ENCODE data around the gene C14orf93.
"Not testable (repeated sequence)": the region's sequence is repeated elsewhere in the genome, so short reads cannot be mapped to it uniquely, and the experiment has no call there.

C14orf93 gene

DNA sequence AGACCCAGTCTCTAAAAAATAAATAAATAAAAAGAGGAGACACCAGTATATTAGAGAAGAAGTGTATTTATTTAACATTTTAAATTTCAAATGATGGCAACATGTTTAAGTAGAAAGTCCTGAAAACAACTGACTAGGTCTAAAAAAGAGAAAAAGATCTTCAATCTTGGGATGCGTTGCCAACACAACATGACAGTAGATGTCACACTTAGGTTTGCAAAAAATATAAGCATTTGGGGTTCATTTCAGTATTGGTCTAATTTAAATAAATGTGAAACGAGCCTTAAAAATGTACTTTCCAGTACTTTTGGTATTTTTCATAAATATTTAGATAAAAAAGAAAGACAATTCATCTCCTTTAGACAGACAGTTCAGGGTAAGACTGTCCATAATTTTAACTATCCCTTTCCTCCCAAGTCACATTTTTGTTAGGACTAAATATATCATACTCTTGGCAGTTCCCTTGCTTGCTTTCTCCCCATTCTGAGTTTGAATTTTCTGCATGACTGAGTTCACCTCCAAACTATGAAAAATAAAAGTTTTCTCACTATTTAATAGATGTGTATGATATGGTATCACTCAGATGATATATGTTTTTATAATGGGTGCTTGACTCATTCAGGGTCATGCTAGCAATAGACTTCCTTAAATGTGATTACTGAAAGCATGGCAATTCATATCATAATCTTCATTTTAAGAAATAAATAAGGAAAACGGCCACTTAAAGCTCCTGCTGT lies 4.3 kb downstream of the C14orf93 start:
- H3K79me2 ChIP-seq (ENCODE audit: insufficient read depth, low read length), result no peaks in the 10 kb centered on the region
- H4K20me1 ChIP-seq (ENCODE audit: insufficient read depth, low read length), result no peaks in the 10 kb centered on the region
- H3K4me3 ChIP-seq (ENCODE audit: low read depth, low read length, poor library complexity, severe bottlenecking), result peak overlapping the region; percentile 74
- H3K9me3 ChIP-seq (ENCODE audit: low read length), result no peaks in the 10 kb centered on the region
- H3K9ac ChIP-seq (ENCODE audit: low read length), result peak overlapping the region; percentile 88
- no peaks in the 10 kb centered on the region for H3K36me3 ChIP-seq (ENCODE audit: insufficient read depth, low read length)
- H3K4me2 ChIP-seq (ENCODE audit: low read length), result peak overlapping the region; percentile 70
- TF ChIP-seq, protein P1, sequence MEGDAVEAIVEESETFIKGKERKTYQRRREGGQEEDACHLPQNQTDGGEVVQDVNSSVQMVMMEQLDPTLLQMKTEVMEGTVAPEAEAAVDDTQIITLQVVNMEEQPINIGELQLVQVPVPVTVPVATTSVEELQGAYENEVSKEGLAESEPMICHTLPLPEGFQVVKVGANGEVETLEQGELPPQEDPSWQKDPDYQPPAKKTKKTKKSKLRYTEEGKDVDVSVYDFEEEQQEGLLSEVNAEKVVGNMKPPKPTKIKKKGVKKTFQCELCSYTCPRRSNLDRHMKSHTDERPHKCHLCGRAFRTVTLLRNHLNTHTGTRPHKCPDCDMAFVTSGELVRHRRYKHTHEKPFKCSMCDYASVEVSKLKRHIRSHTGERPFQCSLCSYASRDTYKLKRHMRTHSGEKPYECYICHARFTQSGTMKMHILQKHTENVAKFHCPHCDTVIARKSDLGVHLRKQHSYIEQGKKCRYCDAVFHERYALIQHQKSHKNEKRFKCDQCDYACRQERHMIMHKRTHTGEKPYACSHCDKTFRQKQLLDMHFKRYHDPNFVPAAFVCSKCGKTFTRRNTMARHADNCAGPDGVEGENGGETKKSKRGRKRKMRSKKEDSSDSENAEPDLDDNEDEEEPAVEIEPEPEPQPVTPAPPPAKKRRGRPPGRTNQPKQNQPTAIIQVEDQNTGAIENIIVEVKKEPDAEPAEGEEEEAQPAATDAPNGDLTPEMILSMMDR (IDR thresholded peaks at IDR 0.05; ENCODE audit: low read length), result no peak
- TF ChIP-seq EZH2 (IDR thresholded peaks at IDR 0.05; ENCODE audit: borderline replicate concordance, low read length), result no peak
- H3K4me1 ChIP-seq (ENCODE audit: insufficient read depth, low read length, severe bottlenecking), result peaks cover 46% of the 10 kb centered on the region
- H3K9me2 ChIP-seq (ENCODE audit: low read depth, low read length), result no peaks in the 10 kb centered on the region
- peak overlapping the region; percentile 88 for H3K27ac ChIP-seq (ENCODE audit: low read depth, low read length, poor library complexity, severe bottlenecking)
- H2AFZ ChIP-seq (ENCODE audit: low read length), result no peak overlapping the region
- H3K27me3 ChIP-seq (ENCODE audit: insufficient read depth, low read length), result no peaks in the 10 kb centered on the region
- peaks cover 9% of the 10 kb centered on the region; the same call in 1 of the 2 replicates for H3F3A ChIP-seq (ENCODE audit: insufficient read depth, low read length)

DNA sequence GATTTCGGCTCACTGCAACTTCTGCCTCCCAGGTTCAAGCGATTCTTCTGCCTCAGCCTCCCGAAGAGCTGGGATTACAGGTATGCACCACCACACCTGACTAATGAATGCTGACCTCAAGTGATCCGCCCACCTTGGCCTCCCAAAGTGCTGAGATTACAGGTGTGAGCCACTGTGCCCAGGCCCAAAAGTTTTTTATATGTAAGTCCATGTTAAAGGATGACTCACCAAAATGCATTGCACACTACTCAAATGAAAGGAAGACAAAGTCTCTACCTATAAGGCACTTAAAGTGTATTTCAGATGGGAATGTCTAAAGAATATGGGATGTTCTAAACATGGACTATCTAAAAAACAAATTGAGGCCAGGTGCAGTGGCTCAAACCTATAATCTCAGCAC lies 5.7 kb downstream of the C14orf93 start:
- H3K36me3 ChIP-seq (ENCODE audit: insufficient read depth, low read length); H3F3A ChIP-seq (ENCODE audit: insufficient read depth, low read length); H4K20me1 ChIP-seq (ENCODE audit: insufficient read depth, low read length); H3K9me3 ChIP-seq (ENCODE audit: low read length); H3K79me2 ChIP-seq (ENCODE audit: insufficient read depth, low read length); H2AFZ ChIP-seq (ENCODE audit: low read length); H3K27ac ChIP-seq (ENCODE audit: low read depth, low read length, poor library complexity, severe bottlenecking); H3K27me3 ChIP-seq (ENCODE audit: insufficient read depth, low read length); H3K4me3 ChIP-seq (ENCODE audit: low read depth, low read length, poor library complexity, severe bottlenecking); H3K9me2 ChIP-seq (ENCODE audit: low read depth, low read length); H3K4me2 ChIP-seq (ENCODE audit: low read length); H3K9ac ChIP-seq (ENCODE audit: low read length): not testable (repeated sequence)
- H3K4me1 ChIP-seq (ENCODE audit: insufficient read depth, low read length, severe bottlenecking), result peaks cover 34% of the 10 kb centered on the region

DNA sequence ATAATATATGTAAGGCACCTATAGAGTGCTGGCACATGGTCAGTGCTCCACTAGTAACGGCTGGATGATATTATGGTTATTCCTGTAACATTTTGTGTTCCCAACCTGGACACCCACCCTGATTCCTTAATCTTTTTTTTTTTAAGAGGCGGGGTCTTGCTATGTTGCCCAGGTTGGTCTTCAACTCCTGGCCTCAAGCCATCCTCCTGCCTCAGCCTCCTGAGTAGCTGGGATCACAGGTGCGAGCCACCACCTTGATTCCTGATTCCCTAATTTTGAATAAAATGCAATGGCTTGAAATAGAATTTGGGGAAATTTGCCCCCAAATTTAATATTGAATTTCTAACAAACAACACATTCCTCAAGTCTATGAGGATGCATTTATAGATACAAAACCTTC lies 7.4 kb downstream of the C14orf93 start:
- H3K27ac ChIP-seq (ENCODE audit: low read depth, low read length, poor library complexity, severe bottlenecking), result no peak overlapping the region
- no peaks in the 10 kb centered on the region for H3F3A ChIP-seq (ENCODE audit: insufficient read depth, low read length)
- H3K9me2 ChIP-seq (ENCODE audit: low read depth, low read length), result no peaks in the 10 kb centered on the region
- H3K4me3 ChIP-seq (ENCODE audit: low read depth, low read length, poor library complexity, severe bottlenecking), result no peak overlapping the region
- H3K4me1 ChIP-seq (ENCODE audit: insufficient read depth, low read length, severe bottlenecking), result peaks cover 17% of the 10 kb centered on the region
- H3K9me3 ChIP-seq (ENCODE audit: low read length), result no peaks in the 10 kb centered on the region
- TF ChIP-seq EZH2 (IDR thresholded peaks at IDR 0.05; ENCODE audit: borderline replicate concordance, low read length), result no peak
- TF ChIP-seq, protein P1 (IDR thresholded peaks at IDR 0.05; ENCODE audit: low read length), result no peak
- H3K79me2 ChIP-seq (ENCODE audit: insufficient read depth, low read length), result no peaks in the 10 kb centered on the region
- no peak overlapping the region for H2AFZ ChIP-seq (ENCODE audit: low read length)
- H3K27me3 ChIP-seq (ENCODE audit: insufficient read depth, low read length), result no peaks in the 10 kb centered on the region
- no peaks in the 10 kb centered on the region for H4K20me1 ChIP-seq (ENCODE audit: insufficient read depth, low read length)
- H3K4me2 ChIP-seq (ENCODE audit: low read length), result no peak overlapping the region
- H3K36me3 ChIP-seq (ENCODE audit: insufficient read depth, low read length), result peaks cover 8% of the 10 kb centered on the region
- no peak overlapping the region for H3K9ac ChIP-seq (ENCODE audit: low read length)

DNA sequence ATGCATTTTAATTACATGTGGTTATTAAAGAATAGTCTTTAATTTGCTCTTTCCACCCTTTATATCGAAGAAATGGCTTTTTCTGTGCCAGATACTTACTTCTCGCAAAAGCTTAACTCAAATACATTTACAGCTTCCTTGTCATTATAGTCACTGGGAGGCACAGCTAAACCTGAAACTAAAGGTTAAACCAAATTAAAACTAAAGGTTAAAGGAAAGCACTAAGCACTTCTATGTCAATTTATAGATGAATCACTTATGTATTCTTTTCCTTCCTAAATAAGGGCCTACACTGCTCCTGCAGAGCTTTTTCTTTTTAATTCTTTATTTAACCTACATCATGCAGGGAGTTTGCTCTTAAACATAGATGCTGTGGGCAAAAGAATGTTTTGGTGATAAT lies 9.1 kb downstream of the C14orf93 start:
- Histone ChIP-seq H3K9ac (ENCODE audit: low read length) (no peak overlapping the region), H3K27ac (ENCODE audit: low read depth, low read length, poor library complexity, severe bottlenecking) (no peak overlapping the region), H3K9me3 (ENCODE audit: low read length) (no peaks in the 10 kb centered on the region), H3K27me3 (ENCODE audit: insufficient read depth, low read length) (no peaks in the 10 kb centered on the region), H3K36me3 (ENCODE audit: insufficient read depth, low read length) (peaks cover 8% of the 10 kb centered on the region), H3K4me3 (ENCODE audit: low read depth, low read length, poor library complexity, severe bottlenecking) (no peak overlapping the region), H3F3A (ENCODE audit: insufficient read depth, low read length) (no peaks in the 10 kb centered on the region), H3K79me2 (ENCODE audit: insufficient read depth, low read length) (no peaks in the 10 kb centered on the region), H3K4me1 (ENCODE audit: insufficient read depth, low read length, severe bottlenecking) (peaks cover 6% of the 10 kb centered on the region), H4K20me1 (ENCODE audit: insufficient read depth, low read length) (no peaks in the 10 kb centered on the region), H3K9me2 (ENCODE audit: low read depth, low read length) (no peaks in the 10 kb centered on the region), H2AFZ (ENCODE audit: low read length) (no peak overlapping the region), H3K4me2 (ENCODE audit: low read length) (no peak overlapping the region)
- TF ChIP-seq EZH2 (IDR thresholded peaks at IDR 0.05; ENCODE audit: borderline replicate concordance, low read length), result no peak
- TF ChIP-seq, protein P1 (IDR thresholded peaks at IDR 0.05; ENCODE audit: low read length), result no peak
